ENCODE data around the gene APBA2. TPM values are rescaled to one million over a fixed set of nuclear protein-coding genes. Genes with fewer than 3 reads are reported as not detected.

The APBA2 gene
- total and polyA plus RNA-seq, 8 donors = 0.45 to 13.3 (median 2.0) TPM; not detected in 1

DNA sequence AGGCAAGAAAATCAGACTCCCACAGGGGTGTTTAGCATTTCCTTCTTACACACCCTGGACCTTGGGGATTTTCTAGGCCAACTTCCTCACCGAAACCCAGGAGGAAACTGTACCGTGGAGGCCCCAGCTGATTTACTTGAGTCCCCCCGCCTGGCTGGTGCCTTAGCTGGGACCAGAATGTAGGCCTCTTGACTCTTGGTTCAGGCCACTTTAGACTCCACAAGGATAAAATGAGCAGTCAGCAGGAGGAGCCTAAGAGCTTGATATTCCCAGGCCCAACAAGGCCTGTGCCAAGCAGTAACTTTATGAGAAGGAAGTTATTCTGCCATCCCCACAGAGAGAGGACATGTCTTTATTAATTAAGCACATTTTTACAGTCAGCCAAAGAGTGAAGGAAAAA, 4.6 kb upstream of the APBA2 start:
- H3K36me3 ChIP-seq = no peaks in the 10 kb centered on the region
- TF ChIP-seq POLR2AphosphoS5 (IDR thresholded peaks at IDR 0.05) = no peak
- TF ChIP-seq, protein P1, sequence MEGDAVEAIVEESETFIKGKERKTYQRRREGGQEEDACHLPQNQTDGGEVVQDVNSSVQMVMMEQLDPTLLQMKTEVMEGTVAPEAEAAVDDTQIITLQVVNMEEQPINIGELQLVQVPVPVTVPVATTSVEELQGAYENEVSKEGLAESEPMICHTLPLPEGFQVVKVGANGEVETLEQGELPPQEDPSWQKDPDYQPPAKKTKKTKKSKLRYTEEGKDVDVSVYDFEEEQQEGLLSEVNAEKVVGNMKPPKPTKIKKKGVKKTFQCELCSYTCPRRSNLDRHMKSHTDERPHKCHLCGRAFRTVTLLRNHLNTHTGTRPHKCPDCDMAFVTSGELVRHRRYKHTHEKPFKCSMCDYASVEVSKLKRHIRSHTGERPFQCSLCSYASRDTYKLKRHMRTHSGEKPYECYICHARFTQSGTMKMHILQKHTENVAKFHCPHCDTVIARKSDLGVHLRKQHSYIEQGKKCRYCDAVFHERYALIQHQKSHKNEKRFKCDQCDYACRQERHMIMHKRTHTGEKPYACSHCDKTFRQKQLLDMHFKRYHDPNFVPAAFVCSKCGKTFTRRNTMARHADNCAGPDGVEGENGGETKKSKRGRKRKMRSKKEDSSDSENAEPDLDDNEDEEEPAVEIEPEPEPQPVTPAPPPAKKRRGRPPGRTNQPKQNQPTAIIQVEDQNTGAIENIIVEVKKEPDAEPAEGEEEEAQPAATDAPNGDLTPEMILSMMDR (IDR thresholded peaks at IDR 0.05) = no peak
- no peak for TF ChIP-seq POLR2A (IDR thresholded peaks at IDR 0.05)
- no peak for TF ChIP-seq EP300 (IDR thresholded peaks at IDR 0.05)
- H3K9me3 ChIP-seq = no peaks in the 10 kb centered on the region
- DNase-seq = no peak
- H3K4me1 ChIP-seq = peaks cover under 1 to 9% (median 7%) of the 10 kb centered on the region in 4 donors
- 51 to 82% (median 64%) methylated on average over 2 to 3 of the region's 3 CpGs for whole genome bisulfite sequencing, 5 donors
- peaks cover 0 to 21% (median 14%) of the 10 kb centered on the region in 3 donors for H3K27me3 ChIP-seq
- intact Hi-C loops (cut with DNase I; ENCODE audit: low total_unique reads) = no loop called here
- H3K27ac ChIP-seq = no peak overlapping the region
- no peak overlapping the region for H3K4me3 ChIP-seq

DNA sequence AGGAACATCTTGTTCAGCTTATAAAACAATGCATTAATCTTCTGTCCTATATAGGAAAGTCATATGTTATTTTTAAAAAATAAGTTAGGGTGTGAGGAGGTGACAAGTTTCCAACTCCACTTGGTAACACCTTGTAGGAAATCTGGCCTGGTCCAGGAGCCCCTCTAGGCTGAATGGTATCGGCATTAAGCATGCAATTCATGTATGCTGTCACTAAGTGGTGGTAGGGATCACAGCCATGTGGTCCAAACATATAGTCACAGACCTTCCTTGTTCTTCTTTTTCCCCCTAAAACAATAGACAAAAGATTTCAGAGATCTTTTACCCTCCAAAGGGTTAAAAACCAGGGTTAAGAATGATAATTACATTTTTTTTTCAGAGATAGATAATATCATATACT, 4.2 kb upstream of the APBA2 start:
- Histone ChIP-seq H3K27ac (no peak overlapping the region), H3K4me1 (peaks cover 5 to 13% (median 11%) of the 10 kb centered on the region in 4 donors), H3K36me3 (no peaks in the 10 kb centered on the region), H3K27me3 (peaks cover 0 to 25% (median 18%) of the 10 kb centered on the region in 3 donors), H3K4me3 (no peak overlapping the region), H3K9me3 (no peaks in the 10 kb centered on the region)
- no peak for DNase-seq
- WGBS, 5 donors = 89 to 100% (median 97%) methylated on average over 1 of the region's 1 CpG
- TF ChIP-seq EP300 (IDR thresholded peaks at IDR 0.05) = no peak
- TF ChIP-seq, protein P1 (IDR thresholded peaks at IDR 0.05) = no peak
- TF ChIP-seq POLR2AphosphoS5 (IDR thresholded peaks at IDR 0.05) = no peak
- TF ChIP-seq POLR2A (IDR thresholded peaks at IDR 0.05) = no peak
- intact Hi-C loops (cut with DNase I; ENCODE audit: low total_unique reads) = no loop called here

DNA sequence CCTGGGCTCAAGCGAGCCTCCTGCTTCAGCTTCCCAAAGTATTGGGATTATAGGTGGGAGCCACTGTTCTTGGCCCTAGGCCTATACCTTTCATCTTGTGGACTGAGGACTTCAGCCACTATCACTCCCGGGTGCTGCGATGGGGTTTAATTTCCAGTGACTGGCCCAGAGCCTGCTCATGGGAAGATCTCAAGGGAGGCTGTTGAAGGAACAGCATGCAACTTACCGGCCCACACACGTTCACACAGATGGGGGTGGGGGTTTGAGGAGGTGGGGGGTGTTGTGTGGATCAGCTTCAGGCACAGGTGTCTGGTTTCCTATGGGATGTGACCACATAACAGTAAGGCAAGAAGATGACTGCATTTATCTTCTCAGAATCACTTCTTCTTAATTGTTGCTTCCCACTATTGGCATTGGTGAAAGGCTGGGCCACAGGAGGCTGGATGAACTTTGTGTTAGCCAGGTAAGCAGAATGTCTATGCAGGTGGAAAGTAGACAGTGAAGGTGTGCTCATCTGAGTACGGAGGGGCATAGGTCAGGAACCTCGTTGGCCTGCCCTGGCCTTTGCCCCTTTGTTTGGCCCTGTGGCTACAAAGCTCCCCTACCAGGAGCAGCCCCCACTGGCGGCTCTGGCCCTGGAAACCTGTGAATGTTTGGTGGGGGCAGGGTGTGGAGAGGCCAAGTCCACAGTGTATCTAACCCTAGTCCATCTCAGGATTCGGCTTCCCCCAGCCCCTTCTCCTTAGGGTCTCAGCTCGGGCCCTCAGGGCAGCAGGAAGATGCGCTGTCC, 1.4 kb upstream of the APBA2 start:
- H3K36me3 ChIP-seq = no peaks in the 10 kb centered on the region
- H3K27ac ChIP-seq = no peak overlapping the region
- WGBS, 5 donors = 80 to 91% (median 87%) methylated on average over 11 of the region's 11 CpGs
- peaks cover 0 to 47% (median 29%) of the 10 kb centered on the region in 3 donors for H3K27me3 ChIP-seq
- DNase-seq = no peak
- no peak overlapping the region for H3K4me3 ChIP-seq
- H3K4me1 ChIP-seq = peaks cover 7 to 18% (median 15%) of the 10 kb centered on the region in 4 donors
- intact Hi-C loops (cut with DNase I; ENCODE audit: low total_unique reads) = no loop called here
- TF ChIP-seq POLR2A (IDR thresholded peaks at IDR 0.05) (no peak), POLR2AphosphoS5 (IDR thresholded peaks at IDR 0.05) (no peak), EP300 (IDR thresholded peaks at IDR 0.05) (no peak)
- TF ChIP-seq, protein P1 (IDR thresholded peaks at IDR 0.05) = no peak
- H3K9me3 ChIP-seq = no peaks in the 10 kb centered on the region

DNA sequence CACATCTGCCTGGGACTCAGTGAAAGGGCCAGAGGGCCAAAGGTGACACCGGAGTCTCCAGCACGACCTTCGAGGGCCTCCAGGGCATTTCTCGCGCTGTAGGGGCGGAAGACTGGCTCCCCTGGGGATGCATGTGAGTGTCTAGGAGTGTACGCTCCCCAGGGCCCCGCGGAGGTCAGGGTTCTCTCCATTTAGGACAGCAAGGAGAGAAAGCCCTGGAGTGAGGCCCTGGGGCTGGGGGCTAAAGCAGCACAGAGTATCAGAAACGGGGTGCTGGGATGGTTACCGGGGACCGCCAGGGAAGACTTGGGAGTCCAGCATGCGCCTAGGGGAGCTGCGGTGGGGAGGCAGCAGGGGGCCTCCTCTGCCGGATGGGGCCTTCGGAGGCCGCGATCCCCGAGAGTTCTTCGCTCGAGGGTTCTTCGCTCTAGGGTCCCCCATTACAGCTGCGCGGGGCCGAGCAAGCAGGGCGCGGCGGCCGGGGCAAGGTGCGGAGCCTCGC, 595 bp upstream of the APBA2 start:
- H3K4me3 ChIP-seq = peak overlapping the region; percentile 49 to 51 (median 50)
- intact Hi-C loops (cut with DNase I; ENCODE audit: low total_unique reads) = no loop called here
- peaks cover 7 to 18% (median 15%) of the 10 kb centered on the region in 4 donors for H3K4me1 ChIP-seq
- peaks cover 0 to 49% (median 29%) of the 10 kb centered on the region in 3 donors for H3K27me3 ChIP-seq
- no peaks in the 10 kb centered on the region for H3K36me3 ChIP-seq
- H3K9me3 ChIP-seq = no peaks in the 10 kb centered on the region
- 27 to 32% (median 30%) methylated on average over 22 to 31 of the region's 31 CpGs for WGBS, 5 donors
- no peak overlapping the region for H3K27ac ChIP-seq
- DNase-seq = no peak
- TF ChIP-seq, protein P1 (IDR thresholded peaks at IDR 0.05) = no peak
- TF ChIP-seq EP300 (IDR thresholded peaks at IDR 0.05) = no peak
- TF ChIP-seq POLR2AphosphoS5 (IDR thresholded peaks at IDR 0.05) = no peak
- TF ChIP-seq POLR2A (IDR thresholded peaks at IDR 0.05) = no peak

All from stomach (tissue), 9 donors.